ENCODE data around the gene FARS2.

DNA sequence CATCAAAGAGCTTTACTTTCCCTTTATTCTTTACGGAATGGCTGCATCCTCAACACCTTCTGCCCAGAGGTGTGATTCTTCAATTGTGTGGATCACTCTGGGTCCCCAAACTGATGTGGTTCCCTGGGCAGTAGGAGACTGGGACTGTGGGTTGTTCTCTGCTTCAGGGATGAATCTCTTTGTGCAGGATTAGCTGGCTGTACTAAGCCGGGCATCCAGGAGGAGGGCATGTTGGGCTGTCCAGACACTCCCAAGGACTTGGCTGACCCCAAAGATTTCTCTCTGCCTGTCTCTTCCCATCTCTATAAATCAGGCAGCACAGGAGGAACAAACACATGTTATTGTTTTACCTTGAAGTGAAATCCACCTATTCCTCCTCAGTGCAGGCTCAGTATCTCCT lies 15.3 kb downstream of the FARS2 start:
- TF ChIP-seq, protein P1, sequence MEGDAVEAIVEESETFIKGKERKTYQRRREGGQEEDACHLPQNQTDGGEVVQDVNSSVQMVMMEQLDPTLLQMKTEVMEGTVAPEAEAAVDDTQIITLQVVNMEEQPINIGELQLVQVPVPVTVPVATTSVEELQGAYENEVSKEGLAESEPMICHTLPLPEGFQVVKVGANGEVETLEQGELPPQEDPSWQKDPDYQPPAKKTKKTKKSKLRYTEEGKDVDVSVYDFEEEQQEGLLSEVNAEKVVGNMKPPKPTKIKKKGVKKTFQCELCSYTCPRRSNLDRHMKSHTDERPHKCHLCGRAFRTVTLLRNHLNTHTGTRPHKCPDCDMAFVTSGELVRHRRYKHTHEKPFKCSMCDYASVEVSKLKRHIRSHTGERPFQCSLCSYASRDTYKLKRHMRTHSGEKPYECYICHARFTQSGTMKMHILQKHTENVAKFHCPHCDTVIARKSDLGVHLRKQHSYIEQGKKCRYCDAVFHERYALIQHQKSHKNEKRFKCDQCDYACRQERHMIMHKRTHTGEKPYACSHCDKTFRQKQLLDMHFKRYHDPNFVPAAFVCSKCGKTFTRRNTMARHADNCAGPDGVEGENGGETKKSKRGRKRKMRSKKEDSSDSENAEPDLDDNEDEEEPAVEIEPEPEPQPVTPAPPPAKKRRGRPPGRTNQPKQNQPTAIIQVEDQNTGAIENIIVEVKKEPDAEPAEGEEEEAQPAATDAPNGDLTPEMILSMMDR (IDR thresholded peaks at IDR 0.05) = no peak
- TF ChIP-seq KDM5A (IDR thresholded peaks at IDR 0.05) = no peak
- TF ChIP-seq POLR2A (IDR thresholded peaks at IDR 0.05; ENCODE audit: low read length) = no peak
- no peak for TF ChIP-seq CHD2 (IDR thresholded peaks at IDR 0.05; ENCODE audit: low read length, partially characterized antibody)
- no peak for TF ChIP-seq RNF2 (IDR thresholded peaks at IDR 0.05; ENCODE audit: borderline replicate concordance, low read depth)
- no peak for TF ChIP-seq CBX2 (IDR thresholded peaks at IDR 0.05; ENCODE audit: borderline replicate concordance, low read depth)
- TF ChIP-seq, protein P2, sequence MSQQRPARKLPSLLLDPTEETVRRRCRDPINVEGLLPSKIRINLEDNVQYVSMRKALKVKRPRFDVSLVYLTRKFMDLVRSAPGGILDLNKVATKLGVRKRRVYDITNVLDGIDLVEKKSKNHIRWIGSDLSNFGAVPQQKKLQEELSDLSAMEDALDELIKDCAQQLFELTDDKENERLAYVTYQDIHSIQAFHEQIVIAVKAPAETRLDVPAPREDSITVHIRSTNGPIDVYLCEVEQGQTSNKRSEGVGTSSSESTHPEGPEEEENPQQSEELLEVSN (IDR thresholded peaks at IDR 0.05; ENCODE audit: borderline replicate concordance, low read depth) = no peak
- TF ChIP-seq SMC3 (IDR thresholded peaks at IDR 0.05) = no peak
- TF ChIP-seq TP53 (CRISPR knock-in tag; IDR thresholded peaks at IDR 0.05) = no peak

Data from A549 (cell line).